Activated CD4-positive, alpha-beta T cell treated with anti-CD3 and anti-CD28 coated beads for 36 hours (primary cell): Measurements from ENCODE around the gene C12orf42. TPM values are rescaled to one million over a fixed set of nuclear protein-coding genes. Genes with fewer than 3 reads are reported as not detected.

ENCODE experiments used
- ATAC-seq: fragments of 200-7000 bp; cut with Tn5 transposase; one replicate; pipeline ENCODE4 v1.10.0; 2021; ENCODE audit warnings: mild to moderate bottlenecking, moderate library complexity
- CTCF ChIA-PET: fragments of 350-600 bp; sonication (Branson Sonifier 250); formaldehyde crosslinking; loops from one replicate; lab custom pipeline; 2021; ENCODE audit warnings: antibody characterized with exemption; lab: Charles Lee
- POLR2A ChIA-PET: fragments of 350-600 bp; sonication (Branson Sonifier 250); formaldehyde crosslinking; loops from one replicate; lab custom pipeline; 2021; ENCODE audit warnings: antibody characterized with exemption, inconsistent platforms; lab: Charles Lee
- DNase-seq: peaks from one replicate; pipeline ENCODE4 v3.0.0-alpha.2; 2020
- H3K27ac Mint-ChIP-seq: one replicate; pipeline ENCODE4 v1.8.0; 2021; ENCODE audit warnings: mixed read lengths
- H3K27me3 Mint-ChIP-seq: one replicate; pipeline ENCODE4 v1.8.0; 2021; ENCODE audit warnings: mixed read lengths
- H3K36me3 Mint-ChIP-seq: one replicate; pipeline ENCODE4 v1.8.0; 2021; ENCODE audit warnings: low read depth, mixed read lengths
- H3K4me1 Mint-ChIP-seq: one replicate; pipeline ENCODE4 v1.8.0; 2021; ENCODE audit warnings: mixed read lengths
- H3K4me3 Mint-ChIP-seq: one replicate; pipeline ENCODE4 v1.8.0; 2021; ENCODE audit warnings: mild to moderate bottlenecking, moderate library complexity, mixed read lengths
- H3K9me3 Mint-ChIP-seq: one replicate; pipeline ENCODE4 v1.8.0; 2021; ENCODE audit warnings: low read depth, mixed read lengths
- intact Hi-C, 2 experiments: fragments of 100-400 bp; cut with DNase I in 1 of 2; cut with micrococcal nuclease in 1 of 2; formaldehyde crosslinking; loops; one replicate each; pipeline versions ENCODE4 v1.14.2 to v1.15.1; 2022 to 2024; cut with DNase I, micrococcal nuclease
- total RNA-seq, 2 experiments: library from RNA; stranded (reverse); gene quantifications; one replicate each; pipeline ENCODE4 v1.2.3, GENCODE V29; 2021

The C12orf42 gene
- total RNA-seq, 2 experiments from 2014 or later, result 0.23 TPM; not detected in 1

DNA sequence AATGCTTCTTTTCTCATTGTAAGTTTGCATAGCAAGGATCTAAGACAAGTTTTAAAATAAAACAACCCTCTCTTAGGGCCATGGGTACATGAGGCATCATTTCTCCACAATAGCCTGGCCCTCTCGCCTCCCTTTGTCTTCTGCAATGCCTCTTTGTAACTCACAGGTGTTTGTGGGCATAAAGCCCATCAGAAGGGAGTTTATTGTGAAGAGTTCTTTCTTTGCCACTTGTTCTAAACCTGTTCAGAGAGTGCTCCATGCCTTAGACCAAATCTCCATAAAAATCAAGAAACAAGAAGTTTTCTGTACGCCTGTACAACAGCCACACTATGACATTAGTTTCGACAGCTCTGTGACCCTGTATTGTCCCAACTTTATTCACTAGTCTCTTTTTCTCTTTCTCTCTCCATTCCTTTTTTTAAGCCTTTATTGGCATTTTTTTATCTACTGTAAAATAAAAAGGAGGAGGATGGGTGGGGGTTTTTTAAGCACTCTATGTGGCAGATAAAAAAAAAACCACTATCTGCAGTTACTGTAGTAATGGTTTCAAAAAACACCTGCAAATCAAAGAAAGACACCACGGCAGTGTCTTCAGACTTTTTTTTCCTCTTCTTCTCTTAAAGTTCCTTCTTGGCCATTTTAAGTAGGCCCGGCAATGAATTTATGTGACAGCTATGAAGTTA is 1.6 kb downstream of the C12orf42 start:
- peak overlapping the region; percentile 18 for H3K27ac Mint-ChIP-seq
- peaks cover 18% of the 10 kb centered on the region for H3K4me1 Mint-ChIP-seq
- H3K9me3 Mint-ChIP-seq, result peaks cover 7% of the 10 kb centered on the region
- no peak for DNase-seq
- H3K4me3 Mint-ChIP-seq, result peak overlapping the region; percentile 58
- intact Hi-C loops, result no loop called here
- peaks cover 35% of the 10 kb centered on the region for H3K27me3 Mint-ChIP-seq
- ChIA-PET POLR2A (no interaction called here), CTCF (no interaction called here)
- ATAC-seq, result no peak
- H3K36me3 Mint-ChIP-seq, result no peaks in the 10 kb centered on the region

DNA sequence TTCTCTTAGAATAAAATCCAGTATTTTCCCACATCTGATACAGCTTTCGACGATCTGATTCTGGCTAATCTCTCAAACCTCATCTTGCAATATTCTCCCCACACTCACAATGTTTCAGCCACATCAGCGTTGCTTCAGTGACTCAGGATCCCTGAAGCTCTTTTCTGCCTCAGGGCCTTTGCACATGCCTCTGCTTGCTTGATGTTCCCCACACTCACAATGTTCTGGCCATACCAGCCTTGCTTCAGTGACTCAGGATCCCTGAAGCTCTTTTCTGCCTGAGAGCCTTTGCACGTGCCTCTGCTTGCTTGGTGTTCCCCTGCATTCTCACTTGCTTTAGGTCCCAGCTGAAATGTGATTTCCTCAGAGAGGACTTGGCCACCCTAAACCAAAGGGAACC is 2.6 kb downstream of the C12orf42 start:
- intact Hi-C loops, result no loop called here
- no peak overlapping the region for H3K4me3 Mint-ChIP-seq
- peaks cover 14% of the 10 kb centered on the region for H3K4me1 Mint-ChIP-seq
- no peak overlapping the region for H3K27ac Mint-ChIP-seq
- DNase-seq (no peak), ATAC-seq (no peak)
- POLR2A ChIA-PET, result no interaction called here
- H3K27me3 Mint-ChIP-seq, result peaks cover 34% of the 10 kb centered on the region
- peaks cover 5% of the 10 kb centered on the region for H3K9me3 Mint-ChIP-seq
- H3K36me3 Mint-ChIP-seq, result no peaks in the 10 kb centered on the region
- CTCF ChIA-PET, result interaction anchor here (0.6 to 1.0 kb wide), 2 partner anchors 15 to 53 kb away, joined by 3 to 4 read pairs; no protein-coding TSS in a partner anchor

DNA sequence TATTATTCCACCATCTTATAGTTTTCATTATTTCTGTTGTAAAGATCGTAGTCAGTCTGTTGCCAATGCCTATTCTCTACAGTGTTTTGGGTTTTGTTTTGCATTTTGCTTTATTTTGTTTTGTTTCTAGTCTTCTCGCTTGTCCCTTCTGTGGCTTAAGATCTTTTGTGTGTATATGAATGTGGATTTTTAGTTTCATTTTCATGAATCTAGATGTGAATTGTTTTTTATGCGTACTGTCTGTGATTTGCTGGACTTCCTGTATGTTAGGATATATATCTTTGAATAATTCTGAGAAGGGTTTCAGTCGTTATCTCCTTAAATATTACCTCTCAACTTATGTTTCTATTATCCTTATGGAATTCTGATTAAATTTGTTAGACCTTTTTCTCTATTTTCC is 13.4 kb downstream of the C12orf42 start:
- Mint-ChIP-seq H3K4me1 (peaks cover 3% of the 10 kb centered on the region), H3K36me3 (no peaks in the 10 kb centered on the region), H3K9me3 (peaks cover 12% of the 10 kb centered on the region), H3K27me3 (no peaks in the 10 kb centered on the region), H3K27ac (peak overlapping the region; percentile 3), H3K4me3 (no peak overlapping the region)
- DNase-seq (no peak), ATAC-seq (no peak)
- ChIA-PET POLR2A (no interaction called here), CTCF (no interaction called here)
- intact Hi-C loops, result no loop called here

DNA sequence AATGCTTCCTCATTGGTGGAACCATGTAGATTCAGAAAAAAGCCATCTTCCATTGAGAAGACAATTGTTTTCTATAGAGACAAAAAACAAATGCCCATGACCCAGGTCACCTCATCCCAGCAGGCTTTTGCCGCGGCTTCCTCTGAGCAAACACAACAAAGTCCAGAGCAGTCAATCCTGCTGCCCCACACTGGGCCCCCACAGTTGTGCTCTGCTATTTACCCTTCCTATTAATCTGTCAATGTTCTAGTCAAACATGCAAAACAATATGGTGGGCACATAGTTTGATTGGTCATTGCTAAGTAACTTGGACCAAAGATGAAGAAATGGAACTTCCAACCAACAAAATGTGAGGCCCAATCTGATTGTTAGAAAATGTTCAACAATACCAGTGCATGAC is 20.7 kb downstream of the C12orf42 start:
- intact Hi-C loops, result no loop called here
- DNase-seq, result no peak
- POLR2A ChIA-PET, result no interaction called here
- H3K4me1 Mint-ChIP-seq, result no peaks in the 10 kb centered on the region
- CTCF ChIA-PET, result no interaction called here
- ATAC-seq, result no peak
- H3K9me3 Mint-ChIP-seq, result no peaks in the 10 kb centered on the region
- no peak overlapping the region for H3K27ac Mint-ChIP-seq
- no peaks in the 10 kb centered on the region for H3K36me3 Mint-ChIP-seq
- H3K4me3 Mint-ChIP-seq, result no peak overlapping the region
- H3K27me3 Mint-ChIP-seq, result no peaks in the 10 kb centered on the region

DNA sequence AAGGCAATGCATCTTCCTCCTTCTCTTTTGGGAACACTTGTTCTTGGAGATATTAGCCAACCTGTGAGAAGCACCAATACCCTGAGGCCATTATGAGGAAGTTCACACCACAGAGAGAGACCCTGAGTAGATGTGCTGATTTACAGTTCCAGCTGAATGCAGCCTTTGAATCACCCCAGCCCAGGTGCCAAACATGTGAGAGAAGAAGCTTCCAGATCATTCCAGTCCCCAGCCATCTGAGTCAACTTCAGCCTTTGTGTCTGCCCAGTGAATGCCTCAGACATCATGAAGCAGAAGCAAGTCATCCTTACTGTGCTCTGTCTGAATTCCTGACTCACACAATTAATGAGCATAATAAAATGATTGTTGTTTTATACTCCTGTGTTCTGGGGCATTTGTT is 25.1 kb downstream of the C12orf42 start:
- Mint-ChIP-seq H3K27me3 (no peaks in the 10 kb centered on the region), H3K27ac (no peak overlapping the region), H3K36me3 (no peaks in the 10 kb centered on the region), H3K4me1 (no peaks in the 10 kb centered on the region), H3K4me3 (no peak overlapping the region), H3K9me3 (peaks cover 3% of the 10 kb centered on the region)
- POLR2A ChIA-PET, result no interaction called here
- CTCF ChIA-PET, result interaction anchor here (1.2 kb wide), 1 partner anchor 523 kb away, joined by 3 read pairs; no protein-coding TSS in a partner anchor
- DNase-seq (no peak), ATAC-seq (no peak)
- intact Hi-C loops, result no loop called here

DNA sequence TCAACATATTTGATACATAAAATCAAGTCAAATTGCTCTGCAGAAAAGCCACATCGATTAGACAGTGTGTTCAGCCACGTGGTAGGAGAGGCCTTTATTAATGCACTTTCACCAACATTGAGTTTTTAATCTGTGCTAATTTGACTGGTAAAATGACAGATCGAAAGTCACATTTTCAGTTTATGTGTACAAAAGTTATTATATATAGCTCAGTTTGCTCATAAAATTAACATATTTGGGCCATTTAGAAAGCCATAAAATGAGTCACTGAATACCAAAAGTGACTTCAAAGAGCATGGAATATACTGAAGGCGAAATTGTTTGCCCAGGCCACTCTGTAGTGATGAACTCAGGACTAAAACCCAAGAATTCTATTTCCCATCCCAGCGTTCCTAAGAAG is 26.0 kb downstream of the C12orf42 start:
- POLR2A ChIA-PET, result interaction anchor here (0.6 kb wide), 1 partner anchor 177 kb away, joined by 3 read pairs; no protein-coding TSS in a partner anchor
- Mint-ChIP-seq H3K27ac (no peak overlapping the region), H3K27me3 (no peaks in the 10 kb centered on the region), H3K4me3 (no peak overlapping the region), H3K9me3 (peaks cover 3% of the 10 kb centered on the region), H3K4me1 (no peaks in the 10 kb centered on the region), H3K36me3 (no peaks in the 10 kb centered on the region)
- CTCF ChIA-PET, result interaction anchor here (1.2 kb wide), 1 partner anchor 522 kb away, joined by 3 read pairs; no protein-coding TSS in a partner anchor
- ATAC-seq, result no peak
- intact Hi-C loops, result no loop called here
- no peak for DNase-seq

DNA sequence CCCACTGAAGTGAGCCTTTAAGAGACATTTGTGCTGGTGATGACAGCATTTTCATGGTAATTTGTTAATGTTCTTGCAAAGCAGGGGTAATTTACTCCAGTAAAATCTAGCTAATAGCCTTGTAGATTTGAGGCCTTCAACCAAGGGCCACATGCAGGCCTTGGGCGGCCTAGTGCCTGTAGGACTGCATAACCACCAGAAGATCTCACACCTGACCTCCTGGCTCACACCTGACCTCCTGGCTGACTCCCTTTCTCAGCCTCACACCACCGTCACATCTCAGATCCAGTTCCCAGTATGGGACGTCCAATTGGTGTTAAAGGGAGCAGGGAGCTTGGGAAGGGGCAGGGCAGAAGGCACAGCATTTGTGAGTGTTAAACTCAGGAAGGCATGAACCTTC is 26.9 kb downstream of the C12orf42 start:
- intact Hi-C loops, result no loop called here
- CTCF ChIA-PET, result no interaction called here
- H3K4me3 Mint-ChIP-seq, result no peak overlapping the region
- no peaks in the 10 kb centered on the region for H3K27me3 Mint-ChIP-seq
- H3K9me3 Mint-ChIP-seq, result peaks cover 3% of the 10 kb centered on the region
- POLR2A ChIA-PET, result no interaction called here
- no peak for DNase-seq
- ATAC-seq, result no peak
- no peaks in the 10 kb centered on the region for H3K36me3 Mint-ChIP-seq
- no peaks in the 10 kb centered on the region for H3K4me1 Mint-ChIP-seq
- no peak overlapping the region for H3K27ac Mint-ChIP-seq

DNA sequence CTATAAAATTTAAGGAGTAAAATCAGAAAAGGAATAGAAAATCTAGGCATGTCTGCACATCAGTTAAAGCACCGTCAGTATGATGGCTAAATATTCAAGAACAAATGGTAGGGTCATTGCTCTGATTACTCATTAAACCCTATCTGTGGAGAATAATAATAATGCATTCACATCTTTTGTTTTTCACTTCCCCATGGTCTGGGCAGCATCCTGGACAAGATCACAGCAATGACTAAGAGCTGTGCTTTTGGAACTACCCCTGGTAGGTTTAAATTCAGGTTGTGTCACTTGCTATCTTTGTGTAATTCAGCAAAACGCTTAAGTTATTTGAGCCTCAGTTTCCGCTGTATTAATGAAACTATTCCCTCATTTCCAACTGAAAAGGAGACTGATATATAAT is 33.1 kb downstream of the C12orf42 start:
- no peak overlapping the region for H3K27ac Mint-ChIP-seq
- no peaks in the 10 kb centered on the region for H3K27me3 Mint-ChIP-seq
- ChIA-PET CTCF (no interaction called here), POLR2A (no interaction called here)
- peaks cover 3% of the 10 kb centered on the region for H3K9me3 Mint-ChIP-seq
- H3K4me1 Mint-ChIP-seq, result peaks cover 3% of the 10 kb centered on the region
- no peaks in the 10 kb centered on the region for H3K36me3 Mint-ChIP-seq
- DNase-seq (no peak), ATAC-seq (no peak)
- intact Hi-C loops, result no loop called here
- H3K4me3 Mint-ChIP-seq, result no peak overlapping the region

DNA sequence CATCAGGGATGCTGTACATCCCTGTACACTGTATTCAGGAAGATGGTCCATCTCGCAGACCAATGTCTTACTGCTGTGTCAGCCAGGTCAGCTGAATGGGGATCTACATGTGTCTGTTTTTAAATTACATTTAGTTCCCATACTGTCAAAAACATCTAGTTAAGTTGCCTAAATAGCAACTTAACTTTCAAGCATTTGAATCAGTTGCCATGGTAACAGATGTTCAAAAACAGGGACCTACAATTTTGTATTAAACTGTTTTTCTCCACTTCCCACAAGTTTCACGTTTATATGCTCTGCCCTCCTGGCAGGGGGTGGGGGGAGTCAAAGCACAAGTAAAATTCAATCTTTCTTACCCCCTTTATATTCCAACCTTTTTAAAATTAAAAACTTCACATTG is 38.3 kb downstream of the C12orf42 start:
- DNase-seq (no peak), ATAC-seq (no peak)
- peaks cover 20% of the 10 kb centered on the region for H3K4me1 Mint-ChIP-seq
- intact Hi-C loops, result no loop called here
- H3K27ac Mint-ChIP-seq, result no peak overlapping the region
- CTCF ChIA-PET, result no interaction called here
- no peaks in the 10 kb centered on the region for H3K36me3 Mint-ChIP-seq
- POLR2A ChIA-PET, result no interaction called here
- H3K27me3 Mint-ChIP-seq, result no peaks in the 10 kb centered on the region
- no peak overlapping the region for H3K4me3 Mint-ChIP-seq
- H3K9me3 Mint-ChIP-seq, result peaks cover 2% of the 10 kb centered on the region

DNA sequence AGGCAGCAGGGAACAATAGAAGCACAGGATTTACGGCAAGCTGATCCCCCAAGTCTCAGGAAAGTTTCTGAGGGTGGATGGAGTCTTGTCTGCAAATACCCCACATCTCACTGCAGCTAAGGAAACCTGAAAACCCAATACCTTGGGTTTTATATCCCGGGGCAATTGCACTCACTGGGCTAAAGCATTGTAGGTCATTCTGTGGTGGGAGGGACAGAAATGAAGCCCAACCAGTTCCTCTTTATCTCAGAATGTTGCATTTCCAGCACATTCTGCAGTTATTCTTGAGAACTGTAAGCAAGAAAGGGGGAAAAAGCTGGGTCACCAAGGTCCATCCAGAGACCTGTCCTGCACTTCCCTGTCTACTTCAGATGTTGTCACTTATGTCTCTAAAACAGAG is 39.8 kb downstream of the C12orf42 start:
- CTCF ChIA-PET, result no interaction called here
- Mint-ChIP-seq H3K27me3 (no peaks in the 10 kb centered on the region), H3K4me1 (peaks cover 20% of the 10 kb centered on the region), H3K27ac (no peak overlapping the region), H3K4me3 (no peak overlapping the region), H3K36me3 (no peaks in the 10 kb centered on the region), H3K9me3 (peaks cover 3% of the 10 kb centered on the region)
- POLR2A ChIA-PET, result no interaction called here
- no peak for ATAC-seq
- intact Hi-C loops, result no loop called here
- DNase-seq, result no peak

DNA sequence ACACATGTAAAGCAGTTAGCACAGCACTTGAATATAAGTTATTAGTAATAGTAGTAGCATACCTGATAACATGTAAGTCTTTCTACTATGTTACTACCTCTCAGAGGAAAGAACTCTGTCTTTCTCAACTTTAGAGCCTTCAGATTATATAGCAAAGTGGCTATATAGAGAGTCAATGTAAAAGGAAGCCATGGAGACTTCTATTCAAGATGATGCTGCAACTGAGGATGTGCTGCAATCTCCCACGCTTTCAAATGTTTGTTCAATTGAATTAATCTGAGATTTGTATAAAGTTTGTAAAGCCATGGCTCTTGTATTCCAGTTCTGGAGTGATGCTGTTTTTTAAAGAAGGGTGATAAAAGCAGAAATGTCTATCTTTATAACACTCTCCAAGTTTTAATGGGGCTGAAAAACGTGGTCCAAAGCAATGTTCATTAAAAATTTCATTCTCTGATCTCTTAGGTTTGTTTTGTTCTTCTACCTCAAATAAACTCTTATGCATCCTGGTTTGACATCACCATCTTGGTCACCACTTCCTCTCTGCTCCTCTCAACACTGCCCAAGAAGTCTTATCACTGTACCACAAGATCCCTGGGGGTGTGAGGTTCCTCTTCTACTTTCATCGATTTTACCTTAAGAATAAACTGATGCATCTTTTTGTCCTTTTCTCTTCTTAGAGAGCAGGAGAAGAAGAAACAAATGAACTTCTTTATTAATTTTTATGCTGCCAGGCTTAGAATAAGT is 40.6 kb downstream of the C12orf42 start:
- Mint-ChIP-seq H3K4me1 (peaks cover 20% of the 10 kb centered on the region), H3K27me3 (no peaks in the 10 kb centered on the region), H3K9me3 (peaks cover 3% of the 10 kb centered on the region), H3K36me3 (no peaks in the 10 kb centered on the region), H3K4me3 (no peak overlapping the region), H3K27ac (no peak overlapping the region)
- ChIA-PET POLR2A (no interaction called here), CTCF (no interaction called here)
- intact Hi-C loops, result no loop called here
- peak; percentile 53 for ATAC-seq
- no peak for DNase-seq

DNA sequence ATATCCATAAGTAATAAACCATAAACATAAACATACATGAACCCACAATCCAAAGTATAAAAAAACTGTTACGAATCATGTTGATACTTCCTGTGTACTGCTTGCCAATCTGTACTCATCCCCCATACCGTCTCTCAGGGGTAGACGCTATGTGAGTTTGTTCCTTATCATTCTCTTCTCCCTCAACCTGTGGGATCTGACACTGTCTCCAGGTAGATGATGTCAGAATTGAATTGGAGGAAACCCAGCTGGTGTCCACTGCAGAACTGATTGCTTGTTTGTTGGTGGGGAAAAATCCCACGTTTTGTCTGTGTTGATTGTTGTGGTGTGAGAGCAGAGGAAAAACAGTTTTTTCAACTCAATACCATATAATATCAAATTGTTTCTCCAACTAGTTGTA is 50.8 kb downstream of the C12orf42 start:
- Mint-ChIP-seq H3K36me3 (no peaks in the 10 kb centered on the region), H3K4me1 (peaks cover 18% of the 10 kb centered on the region)
- intact Hi-C loops, result loop anchor here (5.0 kb wide), 2 partner anchors 52 to 173 kb away; partner anchors contain the start of gene C12orf42 (in 1 of the 2)

More for the DNA sequence above, 50.8 kb downstream of the C12orf42 start:
- ATAC-seq (no peak), DNase-seq (no peak)
- Mint-ChIP-seq H3K27ac (no peak overlapping the region), H3K9me3 (peaks cover 5% of the 10 kb centered on the region), H3K27me3 (no peaks in the 10 kb centered on the region), H3K4me3 (no peak overlapping the region)
- ChIA-PET POLR2A (no interaction called here), CTCF (no interaction called here)
